ENCODE measurements around the gene ITSN1.

ITSN1 gene

DNA sequence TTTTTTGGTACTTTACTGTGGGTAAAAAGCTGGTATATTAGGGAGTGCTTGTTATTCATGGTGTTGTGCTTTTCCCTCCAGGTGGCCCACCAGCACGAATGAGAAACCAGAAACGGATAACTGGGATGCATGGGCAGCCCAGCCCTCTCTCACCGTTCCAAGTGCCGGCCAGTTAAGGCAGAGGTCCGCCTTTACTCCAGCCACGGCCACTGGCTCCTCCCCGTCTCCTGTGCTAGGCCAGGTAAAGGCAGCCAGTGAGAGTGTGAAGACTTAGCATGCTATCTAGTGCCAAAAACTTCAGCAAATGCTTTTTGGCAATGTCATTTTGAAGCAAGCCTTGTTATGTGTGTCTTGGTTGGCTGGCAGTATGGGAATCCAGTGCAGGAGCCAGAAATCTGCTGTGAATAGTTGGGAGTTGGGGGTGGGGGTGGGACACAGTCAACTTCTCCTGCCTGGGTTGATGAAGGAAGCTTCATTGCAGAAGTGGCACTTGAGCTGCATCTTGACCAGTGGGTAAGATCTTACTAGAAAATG is 171.6 kb downstream of the ITSN1 start:
- no peak for DNase-seq (ENCODE audit: low read depth)

DNA sequence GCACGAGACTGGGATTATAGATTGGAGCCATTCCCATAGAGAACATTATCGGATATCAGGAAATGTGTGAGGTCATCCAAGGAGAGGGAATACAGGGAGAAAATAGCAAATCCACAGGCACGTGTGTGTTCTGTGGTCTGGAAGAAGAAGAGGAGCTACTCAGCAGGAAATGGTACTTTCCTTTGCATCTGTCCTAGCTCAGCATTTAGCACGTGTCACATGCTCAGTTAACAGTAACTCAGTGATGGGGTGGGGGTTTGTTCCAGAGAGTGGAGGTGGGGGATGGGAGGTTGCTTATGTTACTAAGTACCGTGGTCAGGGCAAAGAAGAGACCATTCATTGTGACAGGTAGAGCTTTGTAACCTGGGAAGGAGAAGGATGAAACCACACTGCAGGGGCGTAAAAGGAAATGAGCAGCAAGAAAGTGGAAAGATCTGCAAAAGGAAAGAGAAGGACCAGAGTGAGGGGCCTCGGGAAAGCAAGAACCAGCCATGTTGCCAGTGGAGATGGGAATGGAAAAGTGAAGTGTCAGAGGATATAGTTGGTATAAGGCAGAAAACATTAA is 172.9 kb downstream of the ITSN1 start:
- DNase-seq (ENCODE audit: low read depth): no peak

DNA sequence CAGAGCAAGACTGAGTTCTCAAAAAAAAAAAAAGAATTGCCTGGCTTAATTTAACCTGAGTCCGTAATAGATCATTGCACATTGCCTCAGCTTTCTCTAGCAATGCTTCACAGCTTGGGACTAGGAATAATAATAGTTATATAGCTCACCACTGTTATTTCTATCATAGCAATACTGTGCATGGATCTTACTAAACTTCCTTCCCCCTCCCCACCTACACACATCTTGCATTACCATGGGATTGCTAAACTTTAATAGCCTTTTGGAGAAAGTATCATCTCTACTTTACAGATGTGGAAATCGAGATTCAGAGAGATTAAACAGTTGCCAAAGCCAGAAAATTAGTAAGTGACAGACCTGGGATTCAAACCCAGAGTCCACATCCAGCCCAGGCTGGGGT is 173.9 kb downstream of the ITSN1 start:
- no peak for DNase-seq (ENCODE audit: low read depth)

GRCh38 chr21:33817138-33817537 is 174.8 kb downstream of the ITSN1 start:
- DNase-seq (ENCODE audit: low read depth): no peak

- no peak for DNase-seq (ENCODE audit: low read depth)
Observed at GRCh38 chr21:33817663-33818451, 175.6 kb downstream of the ITSN1 start.

- no peak for DNase-seq (ENCODE audit: low read depth)
Observed at GRCh38 chr21:33820230-33820770, 178.0 kb downstream of the ITSN1 start.

GRCh38 chr21:33820798-33821197 is 178.5 kb downstream of the ITSN1 start:
- no peak for DNase-seq (ENCODE audit: low read depth)

- DNase-seq (ENCODE audit: low read depth): no peak
Observed at GRCh38 chr21:33821503-33822322, 179.4 kb downstream of the ITSN1 start.

GRCh38 chr21:33824156-33824941 is 182.0 kb downstream of the ITSN1 start:
- DNase-seq (ENCODE audit: low read depth): no peak

DNA sequence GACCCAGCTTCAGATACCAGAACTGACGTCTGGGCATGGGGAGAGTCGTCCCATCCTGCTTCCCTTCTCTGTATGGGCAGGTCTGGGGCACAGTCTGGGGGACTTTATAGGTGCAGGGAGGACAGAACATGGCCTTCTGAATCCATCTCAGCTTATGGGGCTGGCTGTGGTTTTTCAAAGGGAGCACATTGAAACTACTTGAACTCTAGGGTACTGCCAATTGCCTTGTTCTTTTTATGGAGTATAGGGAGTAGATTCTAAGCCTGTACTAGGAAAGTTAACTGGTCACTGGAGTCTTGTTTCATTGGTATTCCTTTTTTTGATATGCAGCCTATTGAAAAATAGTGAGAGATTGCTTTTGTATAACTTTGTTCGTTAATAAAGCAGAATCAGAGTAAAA is 183.1 kb downstream of the ITSN1 start:
- no peak for DNase-seq (ENCODE audit: low read depth)

- no peak for DNase-seq (ENCODE audit: low read depth)
Observed at GRCh38 chr21:33825915-33826314, 183.6 kb downstream of the ITSN1 start.

GRCh38 chr21:33828083-33828482 is 185.8 kb downstream of the ITSN1 start:
- no peak for DNase-seq (ENCODE audit: low read depth)

DNA sequence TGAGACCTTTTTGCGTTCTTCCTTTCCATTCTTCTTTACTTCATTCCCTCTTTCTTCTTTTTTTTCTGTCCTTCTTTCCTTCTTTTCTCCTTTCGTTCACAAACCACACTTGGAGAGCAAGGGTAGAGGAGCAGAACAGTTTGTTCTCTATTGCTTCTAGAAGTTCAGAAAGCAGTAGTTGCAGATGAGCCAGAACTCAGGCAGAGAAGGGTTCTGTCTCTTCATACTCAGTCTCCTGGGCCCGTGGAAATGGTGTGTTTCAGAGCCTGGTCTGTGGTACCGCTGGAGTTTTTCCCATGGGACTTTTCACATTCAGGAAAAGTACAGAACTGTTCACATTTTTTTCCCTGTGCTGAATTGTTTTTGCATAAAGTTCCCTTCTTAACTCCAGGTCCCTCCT is 186.3 kb downstream of the ITSN1 start:
- no peak for DNase-seq (ENCODE audit: low read depth)

- DNase-seq (ENCODE audit: low read depth): no peak
Observed at GRCh38 chr21:33829844-33830243, 187.5 kb downstream of the ITSN1 start.

- DNase-seq (ENCODE audit: low read depth): no peak
Observed at GRCh38 chr21:33831962-33832659, 189.8 kb downstream of the ITSN1 start.

DNA sequence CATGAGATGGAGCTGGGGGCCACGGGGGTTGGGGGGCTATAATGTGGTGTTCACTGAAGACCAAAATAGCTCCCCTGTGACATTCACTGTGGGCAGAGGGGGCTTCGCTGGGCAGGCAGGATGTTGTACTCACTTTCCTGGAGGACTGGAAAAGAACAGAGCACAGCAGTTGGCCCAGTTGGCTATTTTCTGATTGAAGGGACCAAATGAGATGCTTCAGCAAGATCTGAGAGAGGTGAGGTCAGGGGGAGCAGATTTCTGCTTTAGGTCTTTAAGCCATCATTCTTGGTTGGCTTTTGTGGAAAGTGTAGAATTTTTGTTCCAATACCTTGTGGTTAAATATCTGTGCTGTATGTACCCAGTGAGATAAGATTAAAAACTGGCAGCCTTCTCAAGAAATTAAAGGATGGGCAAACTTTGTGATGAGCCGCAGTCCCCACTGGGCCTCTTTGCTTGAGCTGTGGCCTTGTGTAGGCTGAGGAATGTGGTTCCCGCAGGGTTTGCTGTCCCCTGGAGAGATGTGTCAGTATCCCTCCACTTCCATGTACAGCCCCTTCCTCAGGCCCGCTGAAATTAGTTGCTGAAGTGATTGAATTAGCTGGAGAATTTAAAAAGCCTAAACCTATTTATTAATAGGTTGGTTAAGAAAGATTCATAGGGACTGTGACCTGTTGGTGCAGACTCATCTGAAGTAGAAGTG is 192.7 kb downstream of the ITSN1 start:
- no peak for DNase-seq (ENCODE audit: low read depth)

DNA sequence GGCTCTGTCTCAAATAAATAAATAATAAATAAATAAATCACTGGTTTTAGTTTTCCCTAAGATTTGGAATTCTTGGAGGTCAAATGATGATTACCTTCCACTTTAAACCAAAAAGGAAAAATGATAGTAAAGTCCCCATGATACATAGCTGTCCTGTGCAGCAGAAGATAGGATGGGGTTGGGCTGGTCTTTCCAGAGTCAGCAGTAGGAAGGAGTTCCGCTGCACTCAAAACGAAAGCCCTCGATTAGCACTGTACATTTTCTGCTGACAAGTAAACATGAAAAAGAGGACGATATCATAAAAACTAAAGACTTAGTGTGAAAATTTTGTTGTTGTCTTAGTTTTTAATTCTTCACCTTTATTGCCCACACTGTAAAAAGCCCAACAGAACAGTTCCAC is 193.6 kb downstream of the ITSN1 start:
- no peak for DNase-seq (ENCODE audit: low read depth)

GRCh38 chr21:33836408-33836807 is 194.1 kb downstream of the ITSN1 start:
- DNase-seq (ENCODE audit: low read depth): no peak

GRCh38 chr21:33839167-33839716 is 196.9 kb downstream of the ITSN1 start:
- DNase-seq (ENCODE audit: low read depth): no peak

DNA sequence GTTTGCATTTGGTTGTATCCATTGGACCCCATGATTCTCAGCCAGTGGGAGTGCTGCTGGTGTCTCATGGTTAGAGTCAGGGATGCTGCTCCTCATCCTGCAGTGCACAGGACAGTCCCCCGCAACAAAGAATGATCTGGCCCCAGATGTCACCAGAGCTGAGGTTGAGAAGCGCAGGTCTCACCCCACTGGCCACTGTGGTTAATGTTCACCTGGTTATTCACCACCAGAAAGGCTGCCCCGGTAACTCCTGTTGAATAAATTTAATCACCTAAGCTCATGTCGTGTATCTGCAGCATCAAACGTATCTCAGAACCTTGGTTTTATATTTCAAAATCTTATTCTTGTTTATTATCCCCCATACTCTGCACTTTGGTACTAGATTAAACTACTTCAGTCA is 197.5 kb downstream of the ITSN1 start:
- no peak for DNase-seq (ENCODE audit: low read depth)
